Prostate gland (tissue), 2 donors: ENCODE results near the gene KLHL6. TPM values are rescaled to one million over a fixed set of nuclear protein-coding genes. Genes with fewer than 3 reads are reported as not detected.
"Not testable (repeated sequence)": the region's sequence is repeated elsewhere in the genome, so short reads cannot be mapped to it uniquely, and the experiment has no call there.

Experiments
- DNase-seq: peaks from one replicate; pipeline ENCODE4 v3.0.0-alpha.2; 2019; ENCODE audit warnings: low spot score
- H3K27ac ChIP-seq, 2 donors: fragments of 200-600 bp; sonication (generic); 2 replicates each; pipeline ENCODE4 v1.5.1; 2017 to 2019
- H3K27me3 ChIP-seq: fragments of 200-600 bp; sonication (generic); replicated peaks from 2 replicates; pipeline ENCODE4 v1.5.1; 2019; ENCODE audit not compliant: insufficient read depth
- H3K36me3 ChIP-seq, 2 donors: fragments of 200-600 bp; sonication (generic); 1 replicate in 1 of 2; 2 replicates in 1 of 2; pipeline versions ENCODE4 v1.5.1 to v1.8.1; 2017 to 2019
- H3K4me1 ChIP-seq: fragments of 200-600 bp; sonication (generic); replicated peaks from 2 replicates; pipeline ENCODE4 v1.5.1; 2019
- H3K4me3 ChIP-seq, 2 donors: fragments of 200-600 bp; sonication (generic); 2 replicates each; pipeline ENCODE4 v1.5.1; 2017 to 2019
- H3K9me3 ChIP-seq: fragments of 200-600 bp; sonication (generic); 2 replicates; pipeline ENCODE4 v1.5.1; 2017
- CTCF ChIP-seq, 4 experiments: fragments of 200-600 bp in 2 of 4; fragments of 450-650 bp in 2 of 4; sonication (generic) in 2 of 4; IDR thresholded peaks; 1 replicate in 3 of 4; 2 replicates in 1 of 4; pipeline ENCODE4 v1.5.1; 2016 to 2019; ENCODE audit warnings: antibody characterized with exemption in 4 of 4, mild to moderate bottlenecking in 2 of 4, moderate library complexity in 2 of 4
- POLR2A ChIP-seq: fragments of 450-650 bp; IDR thresholded peaks from one replicate; pipeline ENCODE4 v1.6.1; 2016; ENCODE audit warnings: antibody characterized with exemption, mild to moderate bottlenecking
- POLR2AphosphoS5 ChIP-seq: sonication (generic); formaldehyde crosslinking; IDR thresholded peaks from one replicate; pipeline ENCODE4 v1.6.1; 2017; ENCODE audit warnings: antibody characterized with exemption
- WGBS: methylation state at CpG from one replicate; pipeline ENCODE4 v1.1.5; 2018; 5-methylcytosine and 5-hydroxymethylcytosine counted together
- intact Hi-C: fragments of 100-400 bp; cut with DNase I; formaldehyde crosslinking; loops from one replicate; pipeline ENCODE4 v1.14.2; 2022
- total RNA-seq, 2 donors: library from RNA; depleted of rRNA; stranded (reverse); fragments of >200 nt; gene quantifications; one replicate each; pipeline ENCODE4 v1.1.0, GENCODE V29; 2016

KLHL6 gene
- total RNA-seq, 2 donors from 2014 or later: 1.0 to 1.2 TPM

- DNase-seq: no peak
- WGBS: 63% methylated on average over 3 of the region's 3 CpGs
- Histone ChIP-seq H3K27ac (no peak overlapping the region), H3K4me3 (no peak overlapping the region), H3K27me3 (no peaks in the 10 kb centered on the region), H3K9me3 (no peaks in the 10 kb centered on the region), H3K4me1 (no peaks in the 10 kb centered on the region), H3K36me3 (no peaks in the 10 kb centered on the region)
- TF ChIP-seq CTCF (IDR thresholded peaks at IDR 0.05) (no peak), POLR2A (no peak), POLR2AphosphoS5 (no peak)
- intact Hi-C loops: loop anchor here (10.0 kb wide), 1 partner anchor 160 kb away; the partner anchor contains the start of gene KLHL24
These were observed 80.3 kb downstream of the KLHL6 start for GRCh38 chr3:183475016-183475763.

- TF ChIP-seq POLR2A: no peak
- TF ChIP-seq POLR2AphosphoS5: no peak
- TF ChIP-seq CTCF (IDR thresholded peaks at IDR 0.05): no peak
- H3K36me3 ChIP-seq: no peaks in the 10 kb centered on the region
- no peak for DNase-seq
- no peaks in the 10 kb centered on the region for H3K4me1 ChIP-seq
- WGBS: 87% methylated on average over 2 of the region's 2 CpGs
- no peaks in the 10 kb centered on the region for H3K27me3 ChIP-seq
- intact Hi-C loops: loop anchor here (10.0 kb wide), 1 partner anchor 161 kb away; the partner anchor contains the start of gene KLHL24
- no peaks in the 10 kb centered on the region for H3K9me3 ChIP-seq
- H3K27ac ChIP-seq: no peak overlapping the region
- H3K4me3 ChIP-seq: no peak overlapping the region
These were observed 81.5 kb downstream of the KLHL6 start for GRCh38 chr3:183473969-183474368.

- intact Hi-C loops: loop anchor here (10.0 kb wide), 1 partner anchor 163 kb away; the partner anchor contains the start of gene KLHL24
- H3K36me3 ChIP-seq: no peaks in the 10 kb centered on the region
- TF ChIP-seq CTCF (IDR thresholded peaks at IDR 0.05): no peak
- no peak for TF ChIP-seq POLR2A
- no peak for TF ChIP-seq POLR2AphosphoS5
These were observed 83.4 kb downstream of the KLHL6 start for GRCh38 chr3:183472155-183472554.

GRCh38 chr3:183468424-183468823 is 87.1 kb downstream of the KLHL6 start:
- Histone ChIP-seq H3K36me3 (no peaks in the 10 kb centered on the region), H3K27me3 (no peaks in the 10 kb centered on the region), H3K27ac (no peak overlapping the region), H3K9me3 (no peaks in the 10 kb centered on the region), H3K4me3 (no peak overlapping the region), H3K4me1 (no peaks in the 10 kb centered on the region)
- intact Hi-C loops: loop anchor here (2.0 to 5.0 kb wide), 2 partner anchors 298 to 419 kb away; no protein-coding TSS in a partner anchor
- WGBS: 76% methylated on average over 1 of the region's 1 CpG
- TF ChIP-seq POLR2AphosphoS5: no peak
- TF ChIP-seq POLR2A: no peak
- no peak for TF ChIP-seq CTCF (IDR thresholded peaks at IDR 0.05)
- no peak for DNase-seq

More at GRCh38 chr3:183472155-183472554, 83.4 kb downstream of the KLHL6 start:
- H3K27ac ChIP-seq: no peak overlapping the region
- H3K9me3 ChIP-seq: no peaks in the 10 kb centered on the region
- H3K4me1 ChIP-seq: no peaks in the 10 kb centered on the region
- H3K4me3 ChIP-seq: no peak overlapping the region
- H3K27me3 ChIP-seq: no peaks in the 10 kb centered on the region
- 60% methylated on average over 6 of the region's 6 CpGs for WGBS
- no peak for DNase-seq

- 62% methylated on average over 3 of the region's 3 CpGs for WGBS
- H3K27me3 ChIP-seq: no peaks in the 10 kb centered on the region
- intact Hi-C loops: loop anchor here (5.0 kb wide), 1 partner anchor 421 kb away; no protein-coding TSS in a partner anchor
- no peak for DNase-seq
- no peaks in the 10 kb centered on the region for H3K36me3 ChIP-seq
- TF ChIP-seq POLR2A (no peak), CTCF (IDR thresholded peaks at IDR 0.05) (no peak), POLR2AphosphoS5 (no peak)
- H3K4me3 ChIP-seq: no peak overlapping the region
- H3K27ac ChIP-seq: no peak overlapping the region
- no peaks in the 10 kb centered on the region for H3K4me1 ChIP-seq
- no peaks in the 10 kb centered on the region for H3K9me3 ChIP-seq
These were observed 88.9 kb downstream of the KLHL6 start for GRCh38 chr3:183466575-183466974.

- WGBS: 74% methylated on average over 13 of the region's 13 CpGs
- not testable (repeated sequence) for H3K27ac ChIP-seq, H3K27me3 ChIP-seq, H3K36me3 ChIP-seq, H3K9me3 ChIP-seq, H3K4me3 ChIP-seq, DNase-seq, H3K4me1 ChIP-seq
- intact Hi-C loops: loop anchor here (5.0 kb wide), 1 partner anchor 422 kb away; no protein-coding TSS in a partner anchor
These were observed 89.8 kb downstream of the KLHL6 start for GRCh38 chr3:183465710-183466109.
